ENCODE results near the gene AAK1.

DNA sequence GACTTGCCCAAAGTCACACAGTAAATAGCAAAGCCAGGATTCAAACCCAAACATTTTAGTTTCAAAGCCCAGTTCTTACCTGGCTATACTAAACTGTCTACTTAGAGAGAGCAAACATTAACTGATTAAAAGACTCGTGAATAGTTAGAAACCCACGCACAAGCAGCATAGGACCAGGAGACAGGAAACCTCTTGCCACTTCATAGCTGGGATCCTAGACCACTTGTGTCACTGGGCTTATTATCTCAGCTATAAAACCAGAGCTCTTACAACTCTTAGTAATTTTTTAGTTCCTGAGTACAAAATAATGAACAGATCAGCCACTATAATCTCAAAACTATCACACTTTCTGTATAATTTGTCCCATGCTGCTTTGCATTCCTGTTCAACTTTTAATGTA, 2.4 kb upstream of the AAK1 start:
- TF ChIP-seq, protein P1, sequence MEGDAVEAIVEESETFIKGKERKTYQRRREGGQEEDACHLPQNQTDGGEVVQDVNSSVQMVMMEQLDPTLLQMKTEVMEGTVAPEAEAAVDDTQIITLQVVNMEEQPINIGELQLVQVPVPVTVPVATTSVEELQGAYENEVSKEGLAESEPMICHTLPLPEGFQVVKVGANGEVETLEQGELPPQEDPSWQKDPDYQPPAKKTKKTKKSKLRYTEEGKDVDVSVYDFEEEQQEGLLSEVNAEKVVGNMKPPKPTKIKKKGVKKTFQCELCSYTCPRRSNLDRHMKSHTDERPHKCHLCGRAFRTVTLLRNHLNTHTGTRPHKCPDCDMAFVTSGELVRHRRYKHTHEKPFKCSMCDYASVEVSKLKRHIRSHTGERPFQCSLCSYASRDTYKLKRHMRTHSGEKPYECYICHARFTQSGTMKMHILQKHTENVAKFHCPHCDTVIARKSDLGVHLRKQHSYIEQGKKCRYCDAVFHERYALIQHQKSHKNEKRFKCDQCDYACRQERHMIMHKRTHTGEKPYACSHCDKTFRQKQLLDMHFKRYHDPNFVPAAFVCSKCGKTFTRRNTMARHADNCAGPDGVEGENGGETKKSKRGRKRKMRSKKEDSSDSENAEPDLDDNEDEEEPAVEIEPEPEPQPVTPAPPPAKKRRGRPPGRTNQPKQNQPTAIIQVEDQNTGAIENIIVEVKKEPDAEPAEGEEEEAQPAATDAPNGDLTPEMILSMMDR (conservative IDR thresholded peaks at IDR 0.05 in 1 of 2, IDR thresholded peaks at IDR 0.05 in 1 of 2; ENCODE audit: low read depth in 1 of 2, low read length in 2 of 2), result no peak
- no peak for TF ChIP-seq EZH2 (IDR thresholded peaks at IDR 0.05; ENCODE audit: low read length, missing control alignments)

All from fibroblast of lung (primary cell).